PC-9 (cell line): ENCODE measurements around the gene EOLA2. TPM values are rescaled to one million over a fixed set of nuclear protein-coding genes. Genes with fewer than 3 reads are reported as not detected.
"Not testable (repeated sequence)": the region's sequence is repeated elsewhere in the genome, so short reads cannot be mapped to it uniquely, and the experiment has no call there.

Source experiments
- BruUV-seq: library from RNA; stranded (reverse); fragments of 400-500 nt; replicated peaks from 2 replicates; lab custom pipeline; 2021; lab: Mats Ljungman, UMichigan
- CTCF ChIA-PET: fragments of 300-600 bp; sonication (Branson Sonifier 250); formaldehyde crosslinking; loops from one replicate; lab custom pipeline; 2022; ENCODE audit warnings: antibody characterized with exemption; lab: Charles Lee
- POLR2A ChIA-PET: fragments of 300-600 bp; sonication (Branson Sonifier 250); formaldehyde crosslinking; loops from one replicate; lab custom pipeline; 2022; ENCODE audit warnings: antibody characterized with exemption; ENCODE audit not compliant: unreplicated experiment; lab: Charles Lee
- DNase-seq, 2 experiments: peaks; one replicate each; pipeline versions ENCODE4 v3.0.0 to v3.0.0-alpha.2; 2015 to 2022; ENCODE audit warnings: mixed read lengths in 1 of 2
- H2AFZ ChIP-seq: fragments of 200-600 bp; sonication (generic); 2 replicates; pipeline ENCODE4 v1.8.1; 2017; ENCODE audit warnings: antibody characterized with exemption
- H3F3A ChIP-seq: fragments of 200-600 bp; sonication (generic); 2 replicates; pipeline ENCODE4 v1.8.1; 2017; ENCODE audit warnings: antibody characterized with exemption, mild to moderate bottlenecking, low read depth; ENCODE audit not compliant: insufficient read depth
- H3K27ac ChIP-seq: fragments of 200-600 bp; sonication (generic); 2 replicates; pipeline ENCODE4 v1.6.1; 2016; ENCODE audit warnings: mixed run types
- H3K27me3 ChIP-seq: fragments of 200-600 bp; sonication (generic); 2 replicates; pipeline ENCODE4 v1.6.1; 2016; ENCODE audit warnings: low read depth, mixed run types; ENCODE audit not compliant: insufficient read depth
- H3K36me3 ChIP-seq: fragments of 200-600 bp; sonication (generic); 2 replicates; pipeline ENCODE4 v1.6.1; 2016; ENCODE audit warnings: low read depth, mixed run types
- H3K4me1 ChIP-seq: fragments of 200-600 bp; sonication (generic); replicated peaks from 2 replicates; pipeline ENCODE4 v1.6.1; 2016; ENCODE audit warnings: mixed run types; ENCODE audit not compliant: insufficient read depth
- H3K4me2 ChIP-seq: fragments of 200-600 bp; sonication (generic); 2 replicates; pipeline ENCODE4 v1.6.1; 2017; ENCODE audit warnings: mixed run types
- H3K4me3 ChIP-seq: fragments of 200-600 bp; sonication (generic); 2 replicates; pipeline ENCODE4 v1.6.1; 2016; ENCODE audit warnings: mixed run types
- H3K79me2 ChIP-seq: fragments of 200-600 bp; sonication (generic); 2 replicates; pipeline ENCODE4 v1.6.1; 2017; ENCODE audit warnings: low read depth, mixed run types
- H3K9me2 ChIP-seq: fragments of 200-600 bp; sonication (generic); 2 replicates; pipeline ENCODE4 v1.8.1; 2017; ENCODE audit warnings: mild to moderate bottlenecking; ENCODE audit not compliant: insufficient read depth
- H3K9me3 ChIP-seq: fragments of 200-600 bp; sonication (generic); 2 replicates; pipeline ENCODE4 v1.8.1; 2016; ENCODE audit warnings: low read depth; ENCODE audit not compliant: insufficient read depth
- H4K20me1 ChIP-seq: fragments of 200-600 bp; sonication (generic); 2 replicates; pipeline ENCODE4 v1.8.1; 2017; ENCODE audit not compliant: insufficient read depth
- EZH2 ChIP-seq: fragments of 200-600 bp; sonication (generic); IDR thresholded peaks from 2 replicates; pipeline ENCODE4 v1.8.0; 2017; ENCODE audit warnings: antibody characterized with exemption, low read depth
- intact Hi-C: fragments of 100-400 bp; cut with micrococcal nuclease; formaldehyde crosslinking; loops from one replicate; pipeline ENCODE4 v1.10.0; 2022; ENCODE audit not compliant: unreplicated experiment
- total RNA-seq: library from RNA; stranded (reverse); gene quantifications from 2 replicates; pipeline ENCODE4 v1.2.3, GENCODE V29; 2021
- TF ChIP-seq, protein P1 (sequence below): fragments of 200-600 bp; sonication (generic); conservative IDR thresholded peaks from 2 replicates; pipeline ENCODE4 v1.6.1; 2017; ENCODE audit warnings: mixed run types, antibody characterized with exemption, mild to moderate bottlenecking, moderate library complexity

The EOLA2 gene
- total RNA-seq, 1 experiment from 2014 or later, result 44.3 TPM

DNA sequence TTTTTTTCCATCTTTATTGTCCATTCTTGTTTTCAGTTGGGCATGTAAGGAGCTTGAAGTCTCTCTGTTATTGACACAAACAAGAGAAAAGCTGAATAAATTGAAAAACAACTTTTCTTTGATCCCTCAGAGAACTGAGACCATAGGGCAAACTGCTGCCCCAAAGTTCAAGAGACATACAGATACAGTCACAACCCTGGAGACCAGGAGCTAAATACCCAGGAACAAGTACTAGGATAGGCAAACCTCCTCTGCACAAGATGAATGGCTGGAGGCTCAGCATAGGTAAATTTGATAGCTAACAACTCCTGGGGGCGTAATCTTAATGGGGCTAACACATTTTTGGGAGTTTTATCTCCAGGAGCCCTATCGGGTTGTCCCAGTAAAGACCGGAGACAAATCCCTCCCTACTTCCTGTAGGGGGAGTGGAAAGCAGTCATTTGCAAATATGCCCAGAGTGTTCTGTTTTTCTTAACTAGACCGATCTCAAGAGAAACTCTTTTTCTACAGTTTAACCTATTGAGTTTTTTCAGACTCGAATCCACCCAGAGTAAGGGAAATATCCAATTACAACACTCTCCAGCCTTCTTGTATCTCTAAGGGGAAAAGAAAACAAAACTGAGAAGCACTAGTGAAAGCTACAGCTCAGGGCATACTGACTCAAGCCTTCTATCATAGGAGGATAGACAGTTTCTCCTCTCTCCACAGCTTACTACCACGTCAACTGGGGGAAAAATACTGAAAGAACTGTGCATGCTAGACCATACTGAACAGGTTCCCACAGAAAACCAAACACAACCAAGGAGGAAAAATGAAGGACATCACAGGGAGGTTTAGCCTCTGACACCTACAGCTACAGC lies 34.2 kb downstream of the EOLA2 start:
- no peak for DNase-seq
- POLR2A ChIA-PET, result no interaction called here
- Histone ChIP-seq H3K4me3 (no peak overlapping the region), H3K36me3 (no peaks in the 10 kb centered on the region), H3K4me1 (no peaks in the 10 kb centered on the region), H3F3A (no peaks in the 10 kb centered on the region), H2AFZ (no peak overlapping the region), H3K9me3 (no peaks in the 10 kb centered on the region), H3K79me2 (no peaks in the 10 kb centered on the region), H3K27ac (no peak overlapping the region), H3K9me2 (no peaks in the 10 kb centered on the region), H4K20me1 (no peaks in the 10 kb centered on the region), H3K27me3 (no peaks in the 10 kb centered on the region), H3K4me2 (no peak overlapping the region)
- BruUV-seq, result no TSS peak
- CTCF ChIA-PET, result no interaction called here
- TF ChIP-seq, protein P1, sequence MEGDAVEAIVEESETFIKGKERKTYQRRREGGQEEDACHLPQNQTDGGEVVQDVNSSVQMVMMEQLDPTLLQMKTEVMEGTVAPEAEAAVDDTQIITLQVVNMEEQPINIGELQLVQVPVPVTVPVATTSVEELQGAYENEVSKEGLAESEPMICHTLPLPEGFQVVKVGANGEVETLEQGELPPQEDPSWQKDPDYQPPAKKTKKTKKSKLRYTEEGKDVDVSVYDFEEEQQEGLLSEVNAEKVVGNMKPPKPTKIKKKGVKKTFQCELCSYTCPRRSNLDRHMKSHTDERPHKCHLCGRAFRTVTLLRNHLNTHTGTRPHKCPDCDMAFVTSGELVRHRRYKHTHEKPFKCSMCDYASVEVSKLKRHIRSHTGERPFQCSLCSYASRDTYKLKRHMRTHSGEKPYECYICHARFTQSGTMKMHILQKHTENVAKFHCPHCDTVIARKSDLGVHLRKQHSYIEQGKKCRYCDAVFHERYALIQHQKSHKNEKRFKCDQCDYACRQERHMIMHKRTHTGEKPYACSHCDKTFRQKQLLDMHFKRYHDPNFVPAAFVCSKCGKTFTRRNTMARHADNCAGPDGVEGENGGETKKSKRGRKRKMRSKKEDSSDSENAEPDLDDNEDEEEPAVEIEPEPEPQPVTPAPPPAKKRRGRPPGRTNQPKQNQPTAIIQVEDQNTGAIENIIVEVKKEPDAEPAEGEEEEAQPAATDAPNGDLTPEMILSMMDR, result no peak
- no peak for TF ChIP-seq EZH2
- intact Hi-C loops, result no loop called here

- H3K9me3 ChIP-seq, result no peaks in the 10 kb centered on the region
- TF ChIP-seq, protein P1, result no peak
- TF ChIP-seq EZH2, result no peak
- H4K20me1 ChIP-seq, result no peaks in the 10 kb centered on the region
- ChIA-PET CTCF (no interaction called here), POLR2A (no interaction called here)
- H3K27me3 ChIP-seq, result no peaks in the 10 kb centered on the region
- no peak overlapping the region for H2AFZ ChIP-seq
- H3K27ac ChIP-seq, result no peak overlapping the region
- intact Hi-C loops, result no loop called here
- H3K79me2 ChIP-seq, result no peaks in the 10 kb centered on the region
- no peak overlapping the region for H3K4me2 ChIP-seq
- no peaks in the 10 kb centered on the region for H3K4me1 ChIP-seq
- BruUV-seq, result no TSS peak
- H3K9me2 ChIP-seq, result peaks cover 3% of the 10 kb centered on the region; the same call in 1 of the 2 replicates
- no peaks in the 10 kb centered on the region for H3K36me3 ChIP-seq
- H3F3A ChIP-seq, result no peaks in the 10 kb centered on the region
- no peak for DNase-seq
- H3K4me3 ChIP-seq, result no peak overlapping the region
These were observed 39.7 kb downstream of the EOLA2 start for GRCh38 chrX:149898554-149898953.

DNA sequence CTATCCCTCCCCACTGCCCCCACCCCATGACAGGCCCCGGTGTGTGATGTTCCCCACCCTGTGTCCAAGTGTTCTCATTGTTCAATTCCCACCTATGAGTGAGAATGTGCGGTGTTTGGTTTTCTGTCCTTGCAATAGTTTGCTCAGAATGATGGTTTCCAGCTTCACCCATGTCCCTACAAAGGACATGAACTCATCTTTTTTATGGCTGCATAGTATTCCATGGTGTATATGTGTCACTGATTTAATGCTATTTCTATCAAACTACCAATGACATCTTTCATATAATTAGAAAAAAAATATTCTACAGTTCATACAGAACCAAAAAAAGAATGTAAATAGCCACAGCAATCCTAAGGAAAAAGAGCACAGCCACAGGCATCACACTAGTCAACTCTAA lies 47.5 kb downstream of the EOLA2 start:
- intact Hi-C loops, result not testable (repeated sequence)

More for the DNA sequence above, 47.5 kb downstream of the EOLA2 start:
- H2AFZ ChIP-seq, H3F3A ChIP-seq, H3K36me3 ChIP-seq, H3K4me1 ChIP-seq, H3K27me3 ChIP-seq, H3K4me2 ChIP-seq, POLR2A ChIA-PET, BruUV-seq, H3K79me2 ChIP-seq, H3K4me3 ChIP-seq, CTCF ChIA-PET, DNase-seq, H3K9me2 ChIP-seq, H4K20me1 ChIP-seq, H3K27ac ChIP-seq, H3K9me3 ChIP-seq: not testable (repeated sequence)

Other genes starting within 250 kb of the EOLA2 start
- not detected in 2 replicates for gene MAGEA11, start 226.4 kb downstream of the EOLA2 start, total RNA-seq
- gene HSFX1, start 164.4 kb downstream of the EOLA2 start, total RNA-seq, result 2.4 and 3.0 TPM in 2 replicates
- gene MAGEA9, start 156.6 kb downstream of the EOLA2 start, total RNA-seq, result not detected in 2 replicates
- gene MAGEA8, start 57.3 kb downstream of the EOLA2 start, total RNA-seq, result not detected in 2 replicates
- gene HSFX4, start 8.9 kb downstream of the EOLA2 start, total RNA-seq, result not detected in 2 replicates